ENCODE measurements around the gene PDZK1IP1. TPM values are rescaled to one million over a fixed set of nuclear protein-coding genes. Genes with fewer than 3 reads are reported as not detected.

Gene PDZK1IP1
- total RNA-seq, 1 experiment from 2014 or later, result not detected

GRCh38 chr1:47137925-47138615 is 51.8 kb downstream of the PDZK1IP1 start:
- BruUV-seq (replicated peaks), result no TSS peak
- intact Hi-C loops (cut with micrococcal nuclease; ENCODE audit: unreplicated experiment), result no loop called here
- TF ChIP-seq CTCF (conservative IDR thresholded peaks at IDR 0.05; ENCODE audit: low read depth, low read length), result no peak
- TF ChIP-seq EZH2 (IDR thresholded peaks at IDR 0.05; ENCODE audit: borderline replicate concordance, low read depth, low read length, poor library complexity, severe bottlenecking), result no peak
- ChIA-PET CTCF (no interaction called here), POLR2A (ENCODE audit: low non-redundant PET) (no interaction called here)
- H3K27me3 ChIP-seq (replicated peaks; ENCODE audit: insufficient read depth, low read depth, low read length, poor library complexity), result peaks cover 14% of the 10 kb centered on the region
- H3K27ac ChIP-seq (ENCODE audit: low read depth, low read length, poor library complexity, severe bottlenecking), result no peak overlapping the region
- H3K9me3 ChIP-seq (ENCODE audit: low read depth, low read length, poor library complexity, severe bottlenecking), result no peaks in the 10 kb centered on the region
- H3K4me3 ChIP-seq (ENCODE audit: low read depth, low read length, poor library complexity, severe bottlenecking), result no peak overlapping the region
- no peak for DNase-seq (ENCODE audit: low spot score)
- H3K36me3 ChIP-seq (ENCODE audit: insufficient read depth, low read length, poor library complexity, severe bottlenecking), result no peaks in the 10 kb centered on the region
- no peaks in the 10 kb centered on the region for H3K4me1 ChIP-seq (ENCODE audit: insufficient read depth, low read length, poor library complexity, severe bottlenecking)

GRCh38 chr1:47137198-47137597 is 52.6 kb downstream of the PDZK1IP1 start, which contains the start of gene CYP4A22:
Gene CYP4A22, plus strand, starts transcription at chr1:47137441. Its CDS starts 45 bp downstream, at chr1:47137486.
- no peak for TF ChIP-seq EZH2 (IDR thresholded peaks at IDR 0.05; ENCODE audit: borderline replicate concordance, low read depth, low read length, poor library complexity, severe bottlenecking)
- TF ChIP-seq CTCF (conservative IDR thresholded peaks at IDR 0.05; ENCODE audit: low read depth, low read length), result no peak
- DNase-seq (ENCODE audit: low spot score), result no peak
- Histone ChIP-seq H3K9me3 (ENCODE audit: low read depth, low read length, poor library complexity, severe bottlenecking) (no peaks in the 10 kb centered on the region), H3K4me3 (ENCODE audit: low read depth, low read length, poor library complexity, severe bottlenecking) (no peak within 1 kb of the TSS), H3K36me3 (ENCODE audit: insufficient read depth, low read length, poor library complexity, severe bottlenecking) (no peaks in the 10 kb centered on the region), H3K27me3 (replicated peaks; ENCODE audit: insufficient read depth, low read depth, low read length, poor library complexity) (peaks cover 14% of the 10 kb centered on the region), H3K27ac (ENCODE audit: low read depth, low read length, poor library complexity, severe bottlenecking) (no peak within 1 kb of the TSS), H3K4me1 (ENCODE audit: insufficient read depth, low read length, poor library complexity, severe bottlenecking) (no peaks in the 10 kb centered on the region)
- intact Hi-C loops (cut with micrococcal nuclease; ENCODE audit: unreplicated experiment), result no loop called here
- ChIA-PET CTCF (no interaction called here), POLR2A (ENCODE audit: low non-redundant PET) (no interaction called here)
- BruUV-seq (replicated peaks), result no TSS peak

Other genes starting within 250 kb of the PDZK1IP1 start
- not detected in 2 replicates for gene CYP4A11, start 248.6 kb downstream of the PDZK1IP1 start, total RNA-seq (2021)
- gene CYP4X1, start 166.4 kb downstream of the PDZK1IP1 start, total RNA-seq (2021), result not detected in 2 replicates
- not detected in 2 replicates for gene CYP4Z1, start 122.8 kb downstream of the PDZK1IP1 start, total RNA-seq (2021)
- not detected in 2 replicates for gene CYP4A22, start 52.6 kb downstream of the PDZK1IP1 start, total RNA-seq (2021)
- gene TAL1, start 42.2 kb upstream of the PDZK1IP1 start, total RNA-seq (2021), result 0.11 TPM in 2 replicates
- 39.3 and 43.4 TPM in 2 replicates for gene STIL, start 124.1 kb upstream of the PDZK1IP1 start, total RNA-seq (2021)
- gene CMPK1, start 143.8 kb upstream of the PDZK1IP1 start, total RNA-seq (2021), result 65.4 and 69.4 TPM in 2 replicates
- gene FOXE3, start 226.2 kb upstream of the PDZK1IP1 start, total RNA-seq (2021), result not detected in 2 replicates
- 0.15 and 0.17 TPM in 2 replicates for gene FOXD2, start 248.0 kb upstream of the PDZK1IP1 start, total RNA-seq (2021)